Measurements from ENCODE around the gene PRPF6.

PRPF6 gene

GRCh38 chr20:64021124-64021975 is 40.4 kb downstream of the PRPF6 start:
- no peak for DNase-seq (ENCODE audit: extremely low read depth, low read depth)
- TF ChIP-seq CTCF (IDR thresholded peaks at IDR 0.05; ENCODE audit: low read depth, low read length) = no peak

GRCh38 chr20:64022671-64023360 is 41.9 kb downstream of the PRPF6 start:
- no peak for DNase-seq (ENCODE audit: extremely low read depth, low read depth)
- no peak for TF ChIP-seq CTCF (IDR thresholded peaks at IDR 0.05; ENCODE audit: low read depth, low read length)

GRCh38 chr20:64023361-64024140 is 42.6 kb downstream of the PRPF6 start:
- no peak for TF ChIP-seq CTCF (IDR thresholded peaks at IDR 0.05; ENCODE audit: low read depth, low read length)
- DNase-seq (ENCODE audit: extremely low read depth, low read depth) = no peak

- DNase-seq (ENCODE audit: extremely low read depth, low read depth) = no peak
- TF ChIP-seq CTCF (IDR thresholded peaks at IDR 0.05; ENCODE audit: low read depth, low read length) = no peak
These were observed 43.4 kb downstream of the PRPF6 start for GRCh38 chr20:64024141-64024990.

- no peak for DNase-seq (ENCODE audit: extremely low read depth, low read depth)
- TF ChIP-seq CTCF (IDR thresholded peaks at IDR 0.05; ENCODE audit: low read depth, low read length) = no peak
These were observed 44.3 kb downstream of the PRPF6 start for GRCh38 chr20:64025101-64025825.

GRCh38 chr20:64025826-64026412 is 45.0 kb downstream of the PRPF6 start:
- no peak for TF ChIP-seq CTCF (IDR thresholded peaks at IDR 0.05; ENCODE audit: low read depth, low read length)
- no peak for DNase-seq (ENCODE audit: extremely low read depth, low read depth)
